Measurements from ENCODE around the gene RAX2. TPM values are rescaled to one million over a fixed set of nuclear protein-coding genes. Genes with fewer than 3 reads are reported as not detected.

Gene RAX2
- total RNA-seq (2022; extraction: Qiagen RNA extraction; ENCODE audit: low read depth): not detected in 5 replicates

GRCh38 chr19:3771906-3772455 lies at the start of gene RAX2:
TSS of gene RAX2 (minus strand) at chr19:3772228. CDS start at chr19:3771742, 486 bp downstream.

DNA sequence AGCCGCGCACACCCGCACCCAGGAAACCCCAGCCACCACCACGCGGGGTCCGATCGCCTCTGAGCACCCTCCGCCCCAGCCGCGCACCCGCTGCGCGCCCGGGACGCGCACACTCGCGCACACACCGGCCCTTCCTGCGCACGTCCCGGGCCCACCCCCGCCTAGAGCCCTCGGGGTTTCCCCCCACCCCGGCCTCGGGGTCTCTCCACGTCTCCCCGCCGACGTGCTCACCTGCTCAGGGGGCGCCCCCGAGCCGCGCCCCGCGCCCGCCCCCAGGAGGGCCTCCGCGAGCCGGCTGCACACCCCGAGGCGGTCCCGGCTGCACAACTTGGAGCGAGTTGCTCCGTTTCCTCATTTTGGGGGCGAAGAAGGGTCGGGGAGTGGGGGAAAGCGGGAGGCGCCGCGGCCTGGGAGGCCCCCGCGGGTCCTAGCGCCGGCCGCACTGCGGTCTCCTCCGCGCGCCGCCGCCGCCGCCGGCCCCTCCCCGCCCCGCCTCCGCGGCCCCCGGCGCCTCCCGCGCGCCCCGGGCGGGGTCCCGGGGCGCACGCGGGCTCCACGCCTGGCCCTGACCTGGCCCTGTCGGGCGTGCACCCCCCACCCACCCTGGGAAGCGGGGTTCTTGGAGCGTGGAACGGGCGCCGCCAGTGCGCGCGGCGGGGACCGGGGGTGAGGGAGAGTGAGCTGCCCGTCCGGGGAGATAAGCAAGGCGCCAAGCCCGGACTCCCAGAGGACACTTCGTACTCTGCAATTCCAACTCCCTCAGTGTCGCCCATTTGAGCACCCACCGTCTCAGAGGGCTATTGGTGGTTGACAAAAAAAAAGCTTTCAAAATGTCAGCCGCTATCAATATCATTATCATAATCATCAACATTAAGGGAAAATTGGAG lies 14.2 kb upstream of the RAX2 start, which contains the start of gene MATK:
Gene MATK (minus strand): TSS at position 444 of the 887 bp plus-strand sequence. CDS start 1,246 bp downstream, outside the sequence.

GRCh38 chr19:3762501-3763459 lies 9.2 kb downstream of the RAX2 start, which contains the start of gene MRPL54:
TSS of gene MRPL54 (plus strand) at chr19:3762682. CDS start at chr19:3762701, 19 bp downstream.

GRCh38 chr19:3761382-3762129 lies 10.5 kb downstream of the RAX2 start, which contains the start of gene APBA3:
TSS of gene APBA3 (minus strand) at chr19:3761692. CDS start at chr19:3760264, 1,428 bp downstream.

Other genes with a start within 250 kb of the RAX2 start
- 0.16 TPM in 1 of 5 replicates, not detected in the others for gene TEKTIP1, start 233.1 kb downstream of the RAX2 start, total RNA-seq (2022; extraction: Qiagen RNA extraction; ENCODE audit: low read depth)
- gene MFSD12, start 214.6 kb downstream of the RAX2 start, total RNA-seq (2022; extraction: Qiagen RNA extraction; ENCODE audit: low read depth): 137 to 186 TPM (median 169 TPM) in 5 replicates
- gene HMG20B, start 199.3 kb downstream of the RAX2 start, total RNA-seq (2022; extraction: Qiagen RNA extraction; ENCODE audit: low read depth): 42.1 to 71.9 TPM (median 58.4 TPM) in 5 replicates
- gene GIPC3, start 186.8 kb downstream of the RAX2 start, total RNA-seq (2022; extraction: Qiagen RNA extraction; ENCODE audit: low read depth): 0.19 to 0.33 TPM (median 0.25 TPM) in 5 replicates
- gene TBXA2R, start 165.4 kb downstream of the RAX2 start, total RNA-seq (2022; extraction: Qiagen RNA extraction; ENCODE audit: low read depth): 0.59 to 1.1 TPM (median 0.65 TPM) in 5 replicates
- 12.2 to 20.1 TPM (median 18.8 TPM) in 5 replicates for gene CACTIN, start 145.4 kb downstream of the RAX2 start, total RNA-seq (2022; extraction: Qiagen RNA extraction; ENCODE audit: low read depth)
- gene PIP5K1C, start 71.8 kb downstream of the RAX2 start, total RNA-seq (2022; extraction: Qiagen RNA extraction; ENCODE audit: low read depth): 7.4 to 14.1 TPM (median 11.5 TPM) in 5 replicates
- gene TJP3, start 63.8 kb downstream of the RAX2 start, total RNA-seq (2022; extraction: Qiagen RNA extraction; ENCODE audit: low read depth): 0.38 to 0.73 TPM (median 0.53 TPM) in 5 replicates
- gene APBA3, start 10.5 kb downstream of the RAX2 start, total RNA-seq (2022; extraction: Qiagen RNA extraction; ENCODE audit: low read depth): 9.3 to 15.0 TPM (median 13.3 TPM) in 5 replicates
- gene MRPL54, start 9.5 kb downstream of the RAX2 start, total RNA-seq (2022; extraction: Qiagen RNA extraction; ENCODE audit: low read depth): 61.7 to 79.2 TPM (median 66.2 TPM) in 5 replicates
- 0.82 to 1.9 TPM (median 1.1 TPM) in 5 replicates for gene MATK, start 14.2 kb upstream of the RAX2 start, total RNA-seq (2022; extraction: Qiagen RNA extraction; ENCODE audit: low read depth)
- gene ZFR2, start 96.8 kb upstream of the RAX2 start, total RNA-seq (2022; extraction: Qiagen RNA extraction; ENCODE audit: low read depth): 0.16 to 0.31 TPM (median 0.30 TPM) in 3 of 5 replicates, not detected in the others
- gene ATCAY, start 108.5 kb upstream of the RAX2 start, total RNA-seq (2022; extraction: Qiagen RNA extraction; ENCODE audit: low read depth): 0.09 to 0.24 TPM (median 0.18 TPM) in 5 replicates
- not detected in 5 replicates for gene NMRK2, start 160.8 kb upstream of the RAX2 start, total RNA-seq (2022; extraction: Qiagen RNA extraction; ENCODE audit: low read depth)
- 42.8 to 52.6 TPM (median 47.8 TPM) in 5 replicates for gene DAPK3, start 198.9 kb upstream of the RAX2 start, total RNA-seq (2022; extraction: Qiagen RNA extraction; ENCODE audit: low read depth)
- 976 to 1,139 TPM (median 1,107 TPM) in 5 replicates for gene EEF2, start 213.2 kb upstream of the RAX2 start, total RNA-seq (2022; extraction: Qiagen RNA extraction; ENCODE audit: low read depth)
- 12.5 to 18.9 TPM (median 17.4 TPM) in 5 replicates for gene PIAS4, start 235.5 kb upstream of the RAX2 start, total RNA-seq (2022; extraction: Qiagen RNA extraction; ENCODE audit: low read depth)

All from A549 treated with DMSO at 1 μM for 4 hours (cell line).